ENCODE results near the gene VDAC1. TPM values are rescaled to one million over a fixed set of nuclear protein-coding genes. Genes with fewer than 3 reads are reported as not detected.

The VDAC1 gene
- total RNA-seq, 1 donor from 2014 or later = 489 TPM

GRCh38 chr5:134000696-134001453 lies 3.9 kb downstream of the VDAC1 start:
- Histone ChIP-seq H3K27me3 (ENCODE audit: control insufficient read depth, insufficient read depth, low read length) (no peaks in the 10 kb centered on the region), H3K36me3 (ENCODE audit: control insufficient read depth, insufficient read depth, low read length) (peaks cover 17% of the 10 kb centered on the region), H3K4me3 (ENCODE audit: low read depth, low read length) (no peak overlapping the region)
- DNase-seq (ENCODE audit: low read depth) = no peak
- no peak for TF ChIP-seq CTCF (IDR thresholded peaks at IDR 0.05; ENCODE audit: insufficient read depth, low read length, severe bottlenecking)
- FAIRE-seq = no peak

DNA sequence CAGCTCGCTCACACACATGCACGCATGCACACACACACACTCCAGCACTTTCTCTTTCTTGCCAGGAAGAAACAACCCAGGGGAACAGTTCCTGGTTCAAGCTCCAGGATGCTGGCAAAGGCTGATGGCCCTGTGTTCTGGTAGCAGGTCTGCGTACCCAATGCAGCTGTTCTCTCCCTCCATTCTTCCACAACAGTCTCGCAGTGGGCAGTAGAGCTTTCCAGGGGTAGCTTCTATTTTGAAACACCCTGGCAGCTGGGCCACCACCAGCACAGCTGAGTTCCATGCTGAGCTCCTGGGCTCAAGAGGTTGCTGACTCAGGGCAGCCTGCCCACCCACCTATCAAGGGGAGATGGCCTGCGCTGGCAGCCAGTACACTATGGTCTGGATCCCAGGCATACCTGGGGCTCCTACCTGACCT lies 4.7 kb downstream of the VDAC1 start:
- DNase-seq (ENCODE audit: low read depth) = no peak
- Histone ChIP-seq H3K36me3 (ENCODE audit: control insufficient read depth, insufficient read depth, low read length) (peaks cover 17% of the 10 kb centered on the region), H3K4me3 (ENCODE audit: low read depth, low read length) (no peak overlapping the region), H3K27me3 (ENCODE audit: control insufficient read depth, insufficient read depth, low read length) (no peaks in the 10 kb centered on the region)
- TF ChIP-seq CTCF (IDR thresholded peaks at IDR 0.05; ENCODE audit: insufficient read depth, low read length, severe bottlenecking) = no peak
- FAIRE-seq = no peak

DNA sequence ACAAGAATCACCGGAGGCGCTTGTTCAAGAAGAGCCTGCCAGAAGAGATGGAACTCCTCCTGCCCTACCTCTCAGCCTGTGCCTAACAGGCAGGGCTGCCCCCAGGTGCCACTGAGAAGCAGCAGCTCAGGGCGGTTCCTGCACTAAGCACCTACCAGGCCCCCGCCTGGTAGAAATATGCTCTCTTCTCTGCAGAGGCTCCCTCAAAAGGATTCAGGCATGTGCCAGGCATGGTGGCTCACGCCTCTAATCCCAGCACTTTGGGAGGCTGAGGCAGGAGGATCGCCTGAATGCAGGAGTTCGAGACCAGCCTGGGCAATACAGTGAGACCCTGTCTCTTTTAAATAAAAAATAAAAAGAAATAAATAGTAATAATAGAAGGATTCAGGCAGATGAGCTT lies 6.0 kb downstream of the VDAC1 start:
- DNase-seq (ENCODE audit: low read depth) (no peak), FAIRE-seq (no peak)
- no peaks in the 10 kb centered on the region for H3K27me3 ChIP-seq (ENCODE audit: control insufficient read depth, insufficient read depth, low read length)
- peaks cover 17% of the 10 kb centered on the region for H3K36me3 ChIP-seq (ENCODE audit: control insufficient read depth, insufficient read depth, low read length)
- no peak for TF ChIP-seq CTCF (IDR thresholded peaks at IDR 0.05; ENCODE audit: insufficient read depth, low read length, severe bottlenecking)
- H3K4me3 ChIP-seq (ENCODE audit: low read depth, low read length) = no peak overlapping the region

DNA sequence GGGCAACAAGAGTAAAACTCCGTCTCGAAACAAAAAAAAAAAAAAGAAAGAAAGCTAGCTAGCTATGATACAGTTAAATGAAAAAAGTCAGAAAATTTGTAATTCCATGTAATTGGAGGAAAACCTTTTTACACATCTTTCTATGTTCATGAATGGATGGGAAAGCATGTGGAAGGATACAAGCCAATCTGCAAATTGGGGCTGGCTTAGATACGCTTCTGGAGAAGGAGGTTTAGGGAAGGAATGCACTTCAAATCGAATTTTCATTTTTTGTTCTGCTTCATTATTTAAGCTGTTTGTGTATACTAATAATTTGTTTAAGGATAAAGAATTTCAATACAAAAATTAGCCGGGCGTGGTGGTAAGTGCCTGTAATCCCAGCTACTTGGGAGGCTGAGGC lies 6.7 kb downstream of the VDAC1 start:
- no peak for TF ChIP-seq CTCF (IDR thresholded peaks at IDR 0.05; ENCODE audit: insufficient read depth, low read length, severe bottlenecking)
- Histone ChIP-seq H3K4me3 (ENCODE audit: low read depth, low read length) (no peak overlapping the region), H3K27me3 (ENCODE audit: control insufficient read depth, insufficient read depth, low read length) (no peaks in the 10 kb centered on the region), H3K36me3 (ENCODE audit: control insufficient read depth, insufficient read depth, low read length) (peaks cover 17% of the 10 kb centered on the region)
- FAIRE-seq (no peak), DNase-seq (ENCODE audit: low read depth) (no peak)

- peaks cover 14% of the 10 kb centered on the region for H3K36me3 ChIP-seq (ENCODE audit: control insufficient read depth, insufficient read depth, low read length)
- FAIRE-seq = no peak
Measured at GRCh38 chr5:133996683-133997252, 8.0 kb downstream of the VDAC1 start.

More at GRCh38 chr5:133996683-133997252, 8.0 kb downstream of the VDAC1 start:
- H3K27me3 ChIP-seq (ENCODE audit: control insufficient read depth, insufficient read depth, low read length) = no peaks in the 10 kb centered on the region
- peak; percentile 62 for TF ChIP-seq CTCF (IDR thresholded peaks at IDR 0.05; ENCODE audit: insufficient read depth, low read length, severe bottlenecking)
- DNase-seq (ENCODE audit: low read depth) = no peak
- no peak overlapping the region for H3K4me3 ChIP-seq (ENCODE audit: low read depth, low read length)
